Neural crest cell (in vitro differentiated cells): ENCODE measurements around the gene PM20D2. TPM values are rescaled to one million over a fixed set of nuclear protein-coding genes. Genes with fewer than 3 reads are reported as not detected.

Experiments used
- DNase-seq: peaks from one replicate; pipeline ENCODE4 v3.0.0; 2021; ENCODE audit warnings: low read depth, mixed read lengths, low spot score
- H3K27ac Mint-ChIP-seq: one replicate; pipeline ENCODE4 v1.8.0; 2021; ENCODE audit warnings: mild to moderate bottlenecking, mixed read lengths; ENCODE audit not compliant: unreplicated experiment
- H3K27me3 Mint-ChIP-seq: 2 replicates; pipeline ENCODE4 v1.8.0; 2021; ENCODE audit warnings: low read depth, mild to moderate bottlenecking, mixed read lengths
- H3K36me3 Mint-ChIP-seq: 2 replicates; pipeline ENCODE4 v1.8.0; 2021; ENCODE audit warnings: low read depth, mild to moderate bottlenecking, mixed read lengths
- H3K4me1 Mint-ChIP-seq: 2 replicates; pipeline ENCODE4 v1.8.0; 2021; ENCODE audit warnings: mixed read lengths
- H3K4me3 Mint-ChIP-seq: one replicate; pipeline ENCODE4 v1.8.0; 2021; ENCODE audit warnings: mild to moderate bottlenecking, mixed read lengths
- H3K9me3 Mint-ChIP-seq: 2 replicates; pipeline ENCODE4 v1.8.0; 2021; ENCODE audit warnings: mixed read lengths
- CTCF ChIP-seq: fragments of 200-600 bp; sonication (generic); conservative IDR thresholded peaks from 2 replicates; pipeline ENCODE4 v1.5.0; 2021; ENCODE audit warnings: antibody characterized with exemption, mild to moderate bottlenecking
- total RNA-seq: library from RNA; stranded (reverse); gene quantifications from 2 replicates; pipeline ENCODE4 v1.2.1, GENCODE V29; 2021

PM20D2 gene
- total RNA-seq, 1 donor from 2014 or later, result 16.5 TPM

- Mint-ChIP-seq H3K36me3 (no peaks in the 10 kb centered on the region), H3K9me3 (no peaks in the 10 kb centered on the region), H3K4me3 (no peak overlapping the region), H3K27ac (no peak overlapping the region), H3K27me3 (no peaks in the 10 kb centered on the region), H3K4me1 (peaks cover 5% of the 10 kb centered on the region)
- no peak for TF ChIP-seq CTCF
- DNase-seq, result no peak
Observed at GRCh38 chr6:89180971-89181370, 35.1 kb downstream of the PM20D2 start.

- Mint-ChIP-seq H3K36me3 (no peaks in the 10 kb centered on the region), H3K4me3 (no peak overlapping the region), H3K9me3 (no peaks in the 10 kb centered on the region), H3K4me1 (peaks cover 5% of the 10 kb centered on the region), H3K27ac (no peak overlapping the region), H3K27me3 (no peaks in the 10 kb centered on the region)
- DNase-seq, result no peak
- no peak for TF ChIP-seq CTCF
Observed at GRCh38 chr6:89183294-89183693, 37.4 kb downstream of the PM20D2 start.

- no peaks in the 10 kb centered on the region for H3K27me3 Mint-ChIP-seq
- H3K4me3 Mint-ChIP-seq, result no peak overlapping the region
- peak; percentile 7 for DNase-seq
- no peaks in the 10 kb centered on the region for H3K36me3 Mint-ChIP-seq
- peaks cover 5% of the 10 kb centered on the region for H3K4me1 Mint-ChIP-seq
- peak overlapping the region; percentile 29 for H3K27ac Mint-ChIP-seq
- H3K9me3 Mint-ChIP-seq, result no peaks in the 10 kb centered on the region
- TF ChIP-seq CTCF, result no peak
Observed at GRCh38 chr6:89184344-89184743, 38.5 kb downstream of the PM20D2 start.

GRCh38 chr6:89186762-89187161, 40.9 kb downstream of the PM20D2 start:
- H3K27me3 Mint-ChIP-seq, result no peaks in the 10 kb centered on the region
- no peak overlapping the region for H3K27ac Mint-ChIP-seq
- H3K36me3 Mint-ChIP-seq, result no peaks in the 10 kb centered on the region
- no peak for DNase-seq
- H3K4me1 Mint-ChIP-seq, result peaks cover 15% of the 10 kb centered on the region
- TF ChIP-seq CTCF, result no peak
- H3K4me3 Mint-ChIP-seq, result no peak overlapping the region
- no peaks in the 10 kb centered on the region for H3K9me3 Mint-ChIP-seq

GRCh38 chr6:89187504-89187903, 41.6 kb downstream of the PM20D2 start:
- Mint-ChIP-seq H3K27me3 (no peaks in the 10 kb centered on the region), H3K9me3 (no peaks in the 10 kb centered on the region)

More at GRCh38 chr6:89187504-89187903, 41.6 kb downstream of the PM20D2 start:
- peaks cover 15% of the 10 kb centered on the region for H3K4me1 Mint-ChIP-seq
- no peak for DNase-seq
- TF ChIP-seq CTCF, result no peak
- H3K27ac Mint-ChIP-seq, result no peak overlapping the region
- no peaks in the 10 kb centered on the region for H3K36me3 Mint-ChIP-seq
- no peak overlapping the region for H3K4me3 Mint-ChIP-seq
